Endothelial cell of umbilical vein (primary cell): ENCODE results near the gene ZDHHC22. TPM values are rescaled to one million over a fixed set of nuclear protein-coding genes. Genes with fewer than 3 reads are reported as not detected.

Source experiments
- BruUV-seq: library from RNA; stranded (reverse); fragments of 400-500 nt; replicated peaks from 2 replicates; lab custom pipeline; 2021; lab: Mats Ljungman, UMichigan
- CTCF ChIA-PET: fragments of 300-600, 350-600 bp; sonication (Branson Sonifier 250); formaldehyde crosslinking; loops from one replicate; lab custom pipeline; 2021; ENCODE audit warnings: antibody characterized with exemption, inconsistent platforms; lab: Charles Lee
- POLR2A ChIA-PET: fragments of 300-600, 350-600 bp; sonication (Branson Sonifier 250); formaldehyde crosslinking; loops from one replicate; lab custom pipeline; 2021; ENCODE audit warnings: antibody characterized with exemption, inconsistent platforms; lab: Charles Lee
- DNase-seq: peaks from one replicate; pipeline ENCODE4 v3.0.0-alpha.2; 2011; ENCODE audit warnings: low read depth, low spot score
- FAIRE-seq: peaks from 2 replicates; lab custom pipeline; 2011; peaks lifted over from hg19 to GRCh38; lab: Jason Lieb, UNC
- H2AFZ ChIP-seq: 2 replicates; pipeline ENCODE4 v1.6.0; 2012; ENCODE audit warnings: low read depth, low read length, control low read depth, inconsistent platforms
- H3K27ac ChIP-seq: 2 replicates; pipeline ENCODE4 v1.5.1; 2011; ENCODE audit warnings: low read depth, mild to moderate bottlenecking, control low read depth, low read length, moderate library complexity; ENCODE audit not compliant: insufficient read depth
- H3K27me3 ChIP-seq, 2 experiments: 2 replicates each; pipeline versions ENCODE4 v1.6.0 to v1.6.1; 2011; ENCODE audit warnings: low read length in 2 of 2, mixed read lengths in 1 of 2; ENCODE audit not compliant: control insufficient read depth in 2 of 2, insufficient read depth in 2 of 2
- H3K36me3 ChIP-seq, 2 experiments: 2 replicates in 1 of 2; 3 replicates in 1 of 2; pipeline ENCODE4 v1.5.1; 2011; ENCODE audit warnings: low read length in 2 of 2, mild to moderate bottlenecking in 1 of 2, moderate library complexity in 1 of 2; ENCODE audit not compliant: control insufficient read depth in 2 of 2, insufficient read depth in 2 of 2; ENCODE audit errors: extremely low read depth in 1 of 2
- H3K4me1 ChIP-seq: 3 replicates; pipeline ENCODE4 v1.5.1; 2011; ENCODE audit warnings: mild to moderate bottlenecking, low read length; ENCODE audit not compliant: control insufficient read depth, insufficient read depth; ENCODE audit errors: extremely low read depth
- H3K4me2 ChIP-seq: 2 replicates; pipeline ENCODE4 v1.6.1; 2011; ENCODE audit warnings: low read length, control low read depth, mixed read lengths; ENCODE audit not compliant: insufficient read depth
- H3K4me3 ChIP-seq, 3 experiments: fragments of 200-600 bp in 1 of 3; sonication (generic), shearing (Covaris generic) in 1 of 3; replicated peaks in 1 of 3; 2 replicates each; pipeline ENCODE4 v1.5.1; 2011 to 2016; ENCODE audit warnings: control low read depth in 3 of 3, low read length in 3 of 3, mild to moderate bottlenecking in 2 of 3, inconsistent platforms in 1 of 3, low read depth in 1 of 3, moderate library complexity in 1 of 3; ENCODE audit not compliant: insufficient read depth in 1 of 3
- H3K79me2 ChIP-seq: 2 replicates; pipeline ENCODE4 v1.6.0; 2012; ENCODE audit warnings: low read length, inconsistent platforms; ENCODE audit not compliant: control insufficient read depth, insufficient read depth
- H3K9ac ChIP-seq: replicated peaks from 2 replicates; pipeline ENCODE3; 2011; ENCODE audit warnings: low read length, control low read depth; ENCODE audit not compliant: insufficient read depth; ENCODE audit errors: extremely low read depth
- H3K9me1 ChIP-seq: replicated peaks from 3 replicates; pipeline ENCODE4 v1.6.0; 2011; ENCODE audit warnings: mild to moderate bottlenecking, low read length; ENCODE audit not compliant: control insufficient read depth, insufficient read depth; ENCODE audit errors: extremely low read depth
- H3K9me3 ChIP-seq: replicated peaks from 2 replicates; pipeline ENCODE4 v1.5.1; 2012; ENCODE audit warnings: low read length, inconsistent platforms; ENCODE audit not compliant: control insufficient read depth, insufficient read depth
- H4K20me1 ChIP-seq: replicated peaks from 2 replicates; pipeline ENCODE3; 2011; ENCODE audit warnings: mild to moderate bottlenecking, low read length; ENCODE audit not compliant: control insufficient read depth, insufficient read depth; ENCODE audit errors: extremely low read depth
- EZH2 ChIP-seq: IDR thresholded peaks from 2 replicates; pipeline ENCODE4 v1.6.1; 2012; ENCODE audit warnings: borderline replicate concordance, low read depth, mild to moderate bottlenecking, moderate library complexity, low read length, inconsistent platforms; ENCODE audit not compliant: severe bottlenecking
- FOS ChIP-seq: IDR thresholded peaks from 2 replicates; pipeline ENCODE4 v1.6.1; 2011; ENCODE audit warnings: mild to moderate bottlenecking, low read length, moderate library complexity, borderline replicate concordance; ENCODE audit not compliant: insufficient read depth
- GATA2 ChIP-seq: IDR thresholded peaks from 2 replicates; pipeline ENCODE4 v1.7.0; 2011; ENCODE audit warnings: low read depth, mild to moderate bottlenecking, moderate library complexity, mixed read lengths, low read length; ENCODE audit not compliant: insufficient read length, insufficient read depth
- JUN ChIP-seq: IDR thresholded peaks from 2 replicates; pipeline ENCODE4 v1.6.1; 2011; ENCODE audit warnings: borderline replicate concordance, low read depth; ENCODE audit not compliant: insufficient read length, insufficient read depth
- MYC ChIP-seq: IDR thresholded peaks from one replicate; pipeline ENCODE4 v1.6.1; 2011; ENCODE audit warnings: mild to moderate bottlenecking, low read depth, low read length
- POLR2A ChIP-seq: IDR thresholded peaks from 2 replicates; pipeline ENCODE4 v1.6.1; 2012; ENCODE audit warnings: low read depth, mild to moderate bottlenecking, control low read depth, low read length
- POLR2AphosphoS5 ChIP-seq: IDR thresholded peaks from 2 replicates; pipeline ENCODE4 v1.6.1; 2012; ENCODE audit warnings: low read depth, mild to moderate bottlenecking, control low read depth, low read length, moderate library complexity; ENCODE audit not compliant: insufficient read depth
- dilution Hi-C: fragments of 300-500 bp; cut with MboI; formaldehyde crosslinking; loops from one replicate; pipeline ENCODE4 v1.15.0; 2019; ENCODE audit warnings: low sequenced_read_pairs; ENCODE audit not compliant: extremely low pct_ligation_motif_present
- intact Hi-C: fragments of 100-400 bp; cut with micrococcal nuclease; formaldehyde crosslinking; loops from one replicate; pipeline ENCODE4 v1.10.0; 2022
- polyA plus RNA-seq, 4 experiments: library from polyadenylated mRNA; depleted of rRNA in 3 of 4; stranded (reverse) in 3 of 4; unstranded in 1 of 4; fragments of >200 nt; gene quantifications; 2 replicates each; pipeline versions ENCODE4 v1.2.1 to v1.2.3, GENCODE V29; 2011 to 2012; ENCODE audit warnings: missing spikeins in 1 of 4
- total RNA-seq: library from RNA; stranded (reverse); gene quantifications from 2 replicates; pipeline ENCODE4 v1.2.3, GENCODE V29; 2021
- TF ChIP-seq, protein P1 (sequence below): IDR thresholded peaks from 2 replicates; pipeline ENCODE4 v1.6.1; 2011; ENCODE audit not compliant: insufficient read depth, insufficient read length
- TF ChIP-seq, protein P2 (sequence below), 2 donors: IDR thresholded peaks; 1 replicate in 1 of 2; 2 replicates in 1 of 2; pipeline ENCODE4 v1.5.1; 2011; ENCODE audit warnings: low read length in 2 of 2, mild to moderate bottlenecking in 2 of 2, moderate library complexity in 2 of 2, control low read depth in 1 of 2, inconsistent platforms in 1 of 2, low read depth in 1 of 2; ENCODE audit not compliant: insufficient read depth in 1 of 2; ENCODE audit errors: extremely low read depth in 1 of 2

Gene ZDHHC22
- total and polyA plus RNA-seq, 2 donors (not counting 3 experiments of a cell fraction or from before 2014, with no cell fraction given) = 0.03 to 0.24 TPM

DNA sequence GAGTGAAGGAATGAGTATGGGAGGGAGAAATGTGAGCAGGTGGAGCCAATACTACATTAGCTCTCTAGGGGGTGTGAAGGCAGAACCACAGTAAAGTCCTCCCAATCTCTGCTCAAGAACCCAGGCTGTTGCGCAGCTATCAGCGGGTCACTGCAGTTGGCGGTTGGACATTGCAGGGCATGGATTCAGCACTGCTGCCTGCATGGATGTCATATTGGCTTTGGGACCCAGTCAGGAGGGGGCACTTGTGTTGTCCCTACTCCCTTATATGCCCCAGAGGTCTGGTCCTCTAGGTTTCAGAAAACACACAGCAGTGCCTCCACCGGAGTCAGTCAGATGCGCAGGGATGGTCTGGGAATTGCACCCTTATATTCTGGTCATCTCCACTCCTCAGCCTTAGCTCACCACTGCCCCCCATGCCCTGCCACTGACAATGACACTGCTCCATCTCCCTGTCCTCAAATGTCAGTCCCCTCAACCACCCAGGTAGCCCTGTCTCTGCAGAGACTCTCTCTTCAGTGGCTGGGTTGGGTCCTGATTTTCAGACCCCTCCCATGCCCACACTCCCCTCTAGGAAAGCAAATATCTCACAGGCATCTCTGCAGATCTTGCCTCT, 9.6 kb downstream of the ZDHHC22 start:
- TF ChIP-seq, protein P1, sequence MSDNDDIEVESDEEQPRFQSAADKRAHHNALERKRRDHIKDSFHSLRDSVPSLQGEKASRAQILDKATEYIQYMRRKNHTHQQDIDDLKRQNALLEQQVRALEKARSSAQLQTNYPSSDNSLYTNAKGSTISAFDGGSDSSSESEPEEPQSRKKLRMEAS = no peak
- TF ChIP-seq GATA2 (no peak), POLR2AphosphoS5 (no peak), MYC (no peak), EZH2 (no peak), JUN (no peak), FOS (no peak), POLR2A (no peak)
- TF ChIP-seq, protein P2, sequence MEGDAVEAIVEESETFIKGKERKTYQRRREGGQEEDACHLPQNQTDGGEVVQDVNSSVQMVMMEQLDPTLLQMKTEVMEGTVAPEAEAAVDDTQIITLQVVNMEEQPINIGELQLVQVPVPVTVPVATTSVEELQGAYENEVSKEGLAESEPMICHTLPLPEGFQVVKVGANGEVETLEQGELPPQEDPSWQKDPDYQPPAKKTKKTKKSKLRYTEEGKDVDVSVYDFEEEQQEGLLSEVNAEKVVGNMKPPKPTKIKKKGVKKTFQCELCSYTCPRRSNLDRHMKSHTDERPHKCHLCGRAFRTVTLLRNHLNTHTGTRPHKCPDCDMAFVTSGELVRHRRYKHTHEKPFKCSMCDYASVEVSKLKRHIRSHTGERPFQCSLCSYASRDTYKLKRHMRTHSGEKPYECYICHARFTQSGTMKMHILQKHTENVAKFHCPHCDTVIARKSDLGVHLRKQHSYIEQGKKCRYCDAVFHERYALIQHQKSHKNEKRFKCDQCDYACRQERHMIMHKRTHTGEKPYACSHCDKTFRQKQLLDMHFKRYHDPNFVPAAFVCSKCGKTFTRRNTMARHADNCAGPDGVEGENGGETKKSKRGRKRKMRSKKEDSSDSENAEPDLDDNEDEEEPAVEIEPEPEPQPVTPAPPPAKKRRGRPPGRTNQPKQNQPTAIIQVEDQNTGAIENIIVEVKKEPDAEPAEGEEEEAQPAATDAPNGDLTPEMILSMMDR (IDR thresholded peaks at IDR 0.05; ENCODE audit: extremely low read depth in 1 of 2, insufficient read depth in 1 of 2, low read depth in 1 of 2, low read length in 2 of 2) = no peak
- Histone ChIP-seq H4K20me1 (no peaks in the 10 kb centered on the region), H3K4me1 (no peaks in the 10 kb centered on the region), H2AFZ (no peak overlapping the region), H3K9me3 (no peaks in the 10 kb centered on the region), H3K36me3 (no peaks in the 10 kb centered on the region), H3K4me2 (no peak overlapping the region), H3K27ac (no peak overlapping the region), H3K27me3 (peaks cover 8 to 13% of the 10 kb centered on the region in 2 experiments), H3K79me2 (no peaks in the 10 kb centered on the region), H3K9me1 (no peaks in the 10 kb centered on the region), H3K9ac (no peak overlapping the region), H3K4me3 (no peak overlapping the region)
- CTCF ChIA-PET = interaction anchor here (0.9 kb wide), 1 partner anchor 8 kb away, joined by 3 read pairs; no protein-coding TSS in a partner anchor
- POLR2A ChIA-PET = no interaction called here
- no peak for FAIRE-seq
- intact Hi-C loops = loop anchor here (2.0 kb wide), 1 partner anchor 77 kb away; no protein-coding TSS in a partner anchor
- dilution Hi-C loops = no loop called here
- no peak for DNase-seq
- BruUV-seq = no TSS peak
